ENCODE measurements around the gene IFT172.
A peak's percentile ranks its signal among the peaks of the same experiment; 100 is the strongest.
"Not testable (repeated sequence)": the region's sequence is repeated elsewhere in the genome, so short reads cannot be mapped to it uniquely, and the experiment has no call there.

The IFT172 gene, protein sequence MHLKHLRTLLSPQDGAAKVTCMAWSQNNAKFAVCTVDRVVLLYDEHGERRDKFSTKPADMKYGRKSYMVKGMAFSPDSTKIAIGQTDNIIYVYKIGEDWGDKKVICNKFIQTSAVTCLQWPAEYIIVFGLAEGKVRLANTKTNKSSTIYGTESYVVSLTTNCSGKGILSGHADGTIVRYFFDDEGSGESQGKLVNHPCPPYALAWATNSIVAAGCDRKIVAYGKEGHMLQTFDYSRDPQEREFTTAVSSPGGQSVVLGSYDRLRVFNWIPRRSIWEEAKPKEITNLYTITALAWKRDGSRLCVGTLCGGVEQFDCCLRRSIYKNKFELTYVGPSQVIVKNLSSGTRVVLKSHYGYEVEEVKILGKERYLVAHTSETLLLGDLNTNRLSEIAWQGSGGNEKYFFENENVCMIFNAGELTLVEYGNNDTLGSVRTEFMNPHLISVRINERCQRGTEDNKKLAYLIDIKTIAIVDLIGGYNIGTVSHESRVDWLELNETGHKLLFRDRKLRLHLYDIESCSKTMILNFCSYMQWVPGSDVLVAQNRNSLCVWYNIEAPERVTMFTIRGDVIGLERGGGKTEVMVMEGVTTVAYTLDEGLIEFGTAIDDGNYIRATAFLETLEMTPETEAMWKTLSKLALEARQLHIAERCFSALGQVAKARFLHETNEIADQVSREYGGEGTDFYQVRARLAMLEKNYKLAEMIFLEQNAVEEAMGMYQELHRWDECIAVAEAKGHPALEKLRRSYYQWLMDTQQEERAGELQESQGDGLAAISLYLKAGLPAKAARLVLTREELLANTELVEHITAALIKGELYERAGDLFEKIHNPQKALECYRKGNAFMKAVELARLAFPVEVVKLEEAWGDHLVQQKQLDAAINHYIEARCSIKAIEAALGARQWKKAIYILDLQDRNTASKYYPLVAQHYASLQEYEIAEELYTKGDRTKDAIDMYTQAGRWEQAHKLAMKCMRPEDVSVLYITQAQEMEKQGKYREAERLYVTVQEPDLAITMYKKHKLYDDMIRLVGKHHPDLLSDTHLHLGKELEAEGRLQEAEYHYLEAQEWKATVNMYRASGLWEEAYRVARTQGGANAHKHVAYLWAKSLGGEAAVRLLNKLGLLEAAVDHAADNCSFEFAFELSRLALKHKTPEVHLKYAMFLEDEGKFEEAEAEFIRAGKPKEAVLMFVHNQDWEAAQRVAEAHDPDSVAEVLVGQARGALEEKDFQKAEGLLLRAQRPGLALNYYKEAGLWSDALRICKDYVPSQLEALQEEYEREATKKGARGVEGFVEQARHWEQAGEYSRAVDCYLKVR (N-terminal part only)

DNA sequence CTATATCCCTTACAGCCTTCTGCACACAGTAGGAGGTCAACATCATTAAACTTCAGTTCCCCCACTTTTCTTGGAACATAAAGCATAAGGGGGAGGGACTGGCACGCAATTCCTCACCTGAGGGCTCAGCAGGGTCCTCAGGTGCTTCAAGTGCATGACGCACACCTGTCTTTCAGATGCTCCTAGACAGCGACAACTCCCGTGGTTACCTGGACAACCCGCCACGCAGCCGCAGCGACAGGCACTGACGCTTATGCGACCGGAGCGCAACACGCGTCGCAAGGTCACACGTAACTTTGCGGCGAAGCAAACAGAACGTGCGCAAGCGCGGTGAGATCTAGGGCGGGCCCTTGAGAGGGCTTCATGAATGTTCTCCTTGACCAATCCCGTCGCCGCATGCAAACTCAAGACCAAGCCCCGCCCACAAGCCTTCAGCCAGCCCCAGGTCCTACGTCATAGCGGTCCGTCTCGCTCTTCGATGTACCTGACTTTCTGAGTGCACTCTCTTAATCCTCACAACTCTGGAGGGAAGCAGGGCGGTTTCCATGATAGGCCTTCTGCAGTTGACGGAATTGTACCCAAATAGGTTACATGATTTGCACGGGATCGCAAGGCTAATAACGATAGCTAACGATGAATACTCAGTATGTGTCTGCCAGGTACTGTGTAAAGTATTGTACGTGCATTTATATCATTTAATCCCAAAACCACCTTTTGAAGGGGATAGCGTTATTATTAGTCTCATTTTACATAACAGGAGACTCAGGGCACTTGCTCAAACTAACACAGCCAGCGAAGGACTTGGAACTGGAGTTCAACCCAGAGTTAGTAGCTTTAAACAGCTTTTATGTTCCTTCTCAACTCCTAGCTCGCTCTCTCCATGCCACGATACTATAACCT lies at the start of gene IFT172:
Gene IFT172 (minus strand): TSS at position 246 of the 900 bp plus-strand sequence. CDS start 90 bp downstream, at position 156.
- peak; percentile 99 for DNase-seq

GRCh38 chr2:27538839-27539450 lies 49.4 kb upstream of the IFT172 start:
- not testable (repeated sequence) for DNase-seq

DNA sequence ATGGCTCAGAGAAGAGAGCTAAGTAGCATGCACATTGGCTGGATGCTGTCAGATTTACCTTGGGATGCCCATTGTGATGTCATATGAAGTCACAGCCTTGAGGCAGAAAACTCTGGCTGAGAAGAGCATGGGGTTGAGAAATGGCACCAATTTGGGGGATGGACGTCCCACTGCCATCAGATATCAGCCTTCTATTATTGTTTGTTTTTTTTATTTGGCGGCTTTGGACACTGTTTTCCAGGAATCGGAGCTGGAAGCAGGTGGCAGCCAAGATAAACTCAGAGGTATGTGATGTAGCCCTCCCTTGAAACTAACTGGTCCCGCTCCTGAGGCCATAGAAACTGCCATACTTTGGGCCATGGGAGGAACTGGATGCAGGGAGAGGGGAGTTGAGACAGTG lies 47.7 kb upstream of the IFT172 start:
- DNase-seq, result no peak

DNA sequence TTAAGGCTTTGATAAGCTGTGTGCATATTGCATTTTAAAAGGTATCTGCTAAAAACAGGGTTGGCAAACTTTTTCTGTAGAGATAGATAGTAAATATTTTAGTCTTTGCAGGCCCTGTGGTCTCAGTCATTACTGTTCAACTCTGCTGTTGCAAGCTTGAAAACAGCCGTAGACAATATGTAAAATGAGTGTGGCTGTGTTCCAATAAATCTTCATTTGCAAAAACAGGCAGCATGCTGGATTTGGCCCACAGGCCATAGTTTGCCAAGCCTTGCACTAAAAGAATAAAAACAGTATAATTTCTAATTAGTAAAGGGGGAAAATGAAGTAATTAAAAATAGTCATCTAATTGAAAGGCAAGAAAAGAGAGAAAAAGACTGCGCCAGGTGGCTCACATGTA lies 42.4 kb upstream of the IFT172 start:
- DNase-seq, result no peak

DNA sequence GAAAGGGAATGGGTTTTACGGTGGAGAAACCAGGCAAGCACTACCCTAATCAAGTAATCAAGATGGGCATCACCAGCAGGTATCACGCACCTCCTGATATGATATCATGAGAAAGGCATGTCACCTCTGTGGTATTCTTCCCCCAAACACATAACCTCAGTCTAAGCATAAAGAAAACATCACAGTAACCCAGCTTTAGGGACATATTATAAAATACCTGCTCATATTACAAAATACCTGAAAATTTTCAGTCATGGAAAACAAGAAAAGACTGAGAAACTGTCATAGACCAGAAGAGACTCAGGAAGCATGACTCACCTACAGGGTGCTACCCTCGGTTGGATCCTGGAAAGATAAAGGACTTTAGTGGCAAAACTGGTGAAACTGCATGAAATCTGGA lies 37.6 kb upstream of the IFT172 start:
- DNase-seq, result no peak

DNA sequence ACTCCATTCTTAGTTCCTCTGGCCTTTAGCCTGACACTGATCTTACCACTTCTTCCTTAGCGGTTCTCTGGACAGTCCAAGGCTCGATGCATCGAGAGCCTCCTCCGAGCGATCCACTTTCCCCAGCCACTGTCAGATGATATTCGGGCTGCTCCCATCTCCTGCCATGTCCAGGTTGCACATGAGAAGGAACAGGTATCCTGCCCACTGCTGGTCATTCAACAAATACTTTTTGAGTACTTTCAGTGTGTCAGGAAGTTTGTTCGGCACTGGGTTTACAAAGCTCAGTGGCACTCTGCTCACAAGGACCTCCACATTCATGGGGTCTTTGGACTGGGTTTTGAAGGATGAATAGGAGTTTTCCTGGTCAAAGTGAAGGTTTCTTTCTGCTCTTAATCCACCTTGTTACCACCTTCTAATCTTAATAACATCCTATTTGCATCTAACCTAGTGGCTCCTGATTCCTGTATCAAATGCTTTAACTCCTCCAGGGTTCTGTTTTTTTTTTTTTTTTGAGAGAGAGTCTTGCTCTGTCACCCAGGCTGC lies 32.9 kb upstream of the IFT172 start:
- no peak for DNase-seq

DNA sequence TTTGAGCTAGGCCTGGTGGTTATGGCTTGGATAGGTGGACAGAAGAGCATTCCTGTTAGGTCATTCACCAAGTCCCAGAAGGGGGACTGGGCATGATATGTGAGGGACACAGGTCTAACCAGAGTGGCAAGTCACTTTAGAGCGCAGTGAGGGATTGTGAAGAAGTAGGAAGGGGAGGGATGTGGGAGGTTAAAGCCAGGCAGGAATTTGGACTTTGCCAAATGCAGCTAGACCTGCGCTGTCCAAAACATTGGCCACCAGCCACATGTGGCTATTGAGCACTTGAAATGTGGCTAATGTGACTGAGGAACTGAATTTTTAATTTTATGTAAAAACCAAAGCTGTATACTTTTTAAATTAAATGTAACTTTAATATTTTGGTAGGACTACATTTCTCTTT lies 30.8 kb upstream of the IFT172 start:
- no peak for DNase-seq

DNA sequence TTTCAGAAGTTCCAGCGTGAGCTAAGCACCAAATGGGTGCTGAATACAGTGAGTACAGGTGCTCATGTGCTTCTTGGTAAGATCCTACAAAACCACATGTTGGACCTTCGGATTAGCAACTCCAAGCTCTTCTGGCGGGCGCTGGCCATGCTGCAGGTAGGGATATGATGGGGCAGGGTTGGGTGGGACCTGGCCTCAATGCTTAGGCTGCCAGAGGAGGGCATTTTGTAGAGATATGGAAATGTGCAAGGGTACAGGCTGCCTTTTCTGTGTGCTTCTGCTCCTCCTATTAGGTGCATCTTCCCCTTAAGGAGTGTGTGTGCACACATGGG lies 29.2 kb upstream of the IFT172 start:
- DNase-seq, result no peak

GRCh38 chr2:27518113-27518781 lies 28.7 kb upstream of the IFT172 start:
- no peak for DNase-seq

DNA sequence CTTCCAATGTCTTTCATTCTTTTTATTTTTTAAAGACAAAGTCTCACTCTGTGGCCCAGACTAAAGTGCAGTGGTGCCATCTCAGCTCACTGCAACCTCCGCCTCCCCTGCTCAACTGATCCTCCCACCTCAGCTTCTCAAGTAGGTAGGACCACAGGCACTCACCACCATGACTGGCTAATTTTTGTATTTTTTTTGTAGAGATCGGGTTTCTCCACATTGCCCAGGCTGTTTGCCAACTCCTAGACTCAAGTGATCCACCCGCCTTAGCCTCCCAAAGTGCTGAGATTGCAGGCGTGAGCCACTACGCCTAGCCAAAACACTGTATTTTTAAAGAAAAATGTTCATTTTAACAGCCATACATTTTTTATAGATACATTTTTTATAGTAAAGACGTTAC lies 19.8 kb upstream of the IFT172 start:
- peak; percentile 14 for DNase-seq

DNA sequence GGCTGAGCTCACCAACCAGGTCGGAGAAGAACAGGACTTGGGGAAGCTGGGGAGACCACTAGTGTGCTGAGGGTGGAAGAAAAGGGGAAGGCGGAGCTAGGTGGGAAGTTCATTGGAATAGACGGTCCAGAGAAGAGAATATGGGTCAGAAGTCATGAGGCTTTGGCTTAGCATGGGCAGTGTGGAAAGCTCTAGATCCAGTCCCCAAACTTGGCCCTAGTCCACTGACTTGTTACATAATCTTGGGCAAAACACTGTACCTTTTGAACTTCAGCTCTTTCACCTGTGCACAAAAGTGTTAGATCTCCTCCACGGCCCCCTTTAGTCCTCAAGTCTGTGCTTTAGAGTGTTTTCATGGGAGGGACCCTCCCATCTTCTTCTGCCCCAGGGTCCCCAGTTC lies 17.8 kb upstream of the IFT172 start:
- no peak for DNase-seq

- no peak for DNase-seq
These were observed 17.0 kb upstream of the IFT172 start for GRCh38 chr2:27506587-27506986.

GRCh38 chr2:27502142-27502541 lies 12.6 kb upstream of the IFT172 start:
- no peak for DNase-seq

DNA sequence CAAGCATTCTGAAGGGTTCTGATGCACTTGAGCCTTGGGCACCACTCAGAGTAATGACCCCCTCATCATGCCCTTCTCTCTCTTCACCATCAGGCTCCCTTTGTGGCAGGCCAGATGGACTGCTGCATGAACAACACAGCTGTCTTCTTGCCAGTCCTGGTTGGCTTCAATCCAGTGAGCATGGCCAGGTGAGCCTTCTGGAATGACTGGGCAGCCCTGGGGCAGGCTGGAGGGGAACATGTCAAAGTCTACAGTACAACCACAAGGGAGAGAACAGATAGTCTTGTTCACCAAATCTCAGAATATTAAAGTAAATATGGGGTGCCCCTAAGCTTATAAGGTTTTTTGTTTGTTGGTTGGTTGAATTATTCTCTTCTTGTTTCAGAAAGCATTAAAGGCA lies 11.5 kb upstream of the IFT172 start:
- DNase-seq, result no peak

GRCh38 chr2:27498975-27499374 lies 9.4 kb upstream of the IFT172 start:
- DNase-seq, result no peak

DNA sequence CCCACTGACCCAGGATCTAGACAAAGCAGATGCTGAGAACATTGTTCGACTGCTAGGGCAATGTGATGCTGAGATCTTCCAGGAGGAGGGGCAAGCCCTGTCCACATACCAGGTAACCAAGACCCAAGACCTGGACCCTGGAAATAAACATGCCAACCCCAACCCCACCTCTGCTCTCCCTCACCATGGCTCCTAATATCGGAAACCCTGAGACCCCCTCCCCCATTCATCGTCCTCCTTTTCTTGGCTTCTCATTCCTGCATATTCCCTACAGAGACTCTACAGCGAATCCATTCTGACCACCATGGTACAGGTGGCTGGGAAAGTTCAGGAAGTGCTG lies 7.7 kb upstream of the IFT172 start:
- DNase-seq, result no peak

DNA sequence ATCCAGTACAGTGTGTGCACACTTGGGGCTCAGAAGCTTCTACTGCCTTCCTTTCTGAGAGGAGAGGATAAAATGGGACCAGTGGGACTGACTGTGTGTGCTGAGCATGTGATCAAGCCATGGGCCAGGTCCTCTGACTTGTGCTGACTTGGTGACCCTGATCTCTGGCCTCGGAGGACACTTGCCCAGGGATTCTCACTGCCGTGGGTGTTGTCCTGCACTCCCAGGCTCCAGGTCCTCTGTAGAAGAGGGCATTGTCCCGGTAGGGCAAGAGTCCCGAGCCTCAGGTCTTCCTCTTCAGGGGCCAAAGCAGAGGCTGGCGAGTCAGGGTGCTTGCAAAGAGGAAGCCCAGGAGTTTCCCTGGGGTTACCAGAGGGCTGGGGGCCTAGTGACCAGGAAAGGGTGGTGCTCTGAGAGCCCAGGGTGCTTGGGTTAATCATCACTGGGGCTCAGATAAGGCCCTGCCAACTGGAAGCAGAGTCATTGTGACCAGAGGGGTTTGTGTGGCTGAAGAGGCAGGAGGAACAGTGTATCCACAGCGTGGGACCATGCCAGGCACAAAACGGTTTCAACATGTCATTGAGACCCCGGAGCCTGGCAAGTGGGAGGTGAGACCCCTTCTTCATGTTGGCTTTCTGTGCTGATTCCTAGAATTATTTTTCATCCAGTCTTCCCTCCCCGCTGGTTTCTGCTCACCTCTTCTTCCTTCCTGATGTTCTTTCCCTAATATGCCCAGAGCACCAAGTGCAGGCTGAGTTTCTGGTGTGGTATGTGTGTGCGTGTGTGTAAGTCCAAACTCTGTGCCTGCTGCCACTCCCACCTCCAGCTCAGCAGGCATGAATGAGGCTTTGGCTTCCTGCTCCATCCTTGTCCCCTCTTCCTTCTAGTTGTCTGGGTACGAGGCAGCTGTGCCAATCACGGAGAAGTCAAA lies 7.1 kb upstream of the IFT172 start, which contains the start of gene GCKR:
Gene GCKR (plus strand): TSS at position 483 of the 931 bp plus-strand sequence. CDS start 66 bp downstream, at position 549.
- no peak for DNase-seq

GRCh38 chr2:27495840-27496356 lies 6.4 kb upstream of the IFT172 start:
- no peak for DNase-seq

DNA sequence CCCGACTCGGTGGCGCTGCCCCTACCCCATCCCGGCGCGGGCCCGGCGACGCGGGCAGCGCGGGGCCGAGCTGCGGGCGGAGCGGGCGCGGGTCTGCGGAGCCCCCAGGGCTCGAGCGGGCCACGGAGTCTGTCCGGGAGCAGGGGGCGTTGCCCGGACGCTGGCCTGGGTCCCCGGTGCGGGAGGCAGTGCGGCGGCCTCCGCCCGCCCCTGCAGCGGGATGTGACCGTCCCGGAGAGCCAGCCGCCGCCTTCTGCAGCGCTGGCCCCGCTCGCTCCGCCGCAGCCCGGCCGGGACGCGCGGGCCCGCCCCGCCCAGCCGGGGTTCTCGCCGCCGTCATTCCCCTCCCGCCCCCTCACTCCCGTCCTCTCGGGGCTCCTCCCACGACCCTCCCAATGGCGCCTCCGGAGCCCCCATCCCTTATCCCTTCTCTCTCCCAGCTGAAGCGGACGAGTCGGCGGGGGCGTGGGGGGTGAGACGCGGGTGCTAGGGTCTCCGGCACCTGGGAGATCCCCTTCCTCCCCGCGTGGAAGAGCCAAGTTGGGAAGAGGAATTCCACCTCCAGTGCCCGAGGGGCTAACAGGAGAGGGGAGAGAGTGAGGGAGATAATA lies 5.5 kb upstream of the IFT172 start, which contains the start of gene FNDC4:
Gene FNDC4 (minus strand): TSS at position 257 of the 611 bp plus-strand sequence. CDS start 521 bp downstream, outside the sequence.
- DNase-seq, result no peak
